H1 (cell line): ENCODE data around the gene CD248. TPM values are rescaled to one million over a fixed set of nuclear protein-coding genes. Genes with fewer than 3 reads are reported as not detected.

Source experiments
- CBX8 ChIP-seq: fragments of 300-800, 300-1000 bp; sonication (generic); IDR thresholded peaks from 2 replicates; pipeline ENCODE4 v1.7.1; 2016; ENCODE audit warnings: low read depth, low read length, borderline replicate concordance
- GABPA ChIP-seq: IDR thresholded peaks from 2 replicates; pipeline ENCODE4 v1.6.1; 2011; ENCODE audit warnings: mild to moderate bottlenecking, low read length, moderate library complexity, borderline replicate concordance; ENCODE audit not compliant: insufficient read depth
- HDAC6 ChIP-seq: IDR thresholded peaks from one replicate; pipeline ENCODE4 v1.7.1; 2012; ENCODE audit warnings: low read depth, mild to moderate bottlenecking, inconsistent platforms, low read length, moderate library complexity
- SP2 ChIP-seq: IDR thresholded peaks from 2 replicates; pipeline ENCODE4 v1.6.1; 2012; ENCODE audit warnings: mild to moderate bottlenecking, low read length, inconsistent platforms
- polyA plus RNA-seq, 7 experiments: library from polyadenylated mRNA; depleted of rRNA in 3 of 7; stranded (reverse) in 5 of 7; unstranded in 2 of 7; fragments of >200 nt in 5 of 7; fragments of 200-250 nt in 2 of 7; gene quantifications; 1 replicate in 5 of 7; 2 replicates in 1 of 7; 4 replicates in 1 of 7; pipeline versions ENCODE4 v1.2.1 to v1.2.3, GENCODE V29; 2011 to 2013; ENCODE audit warnings: missing spikeins in 2 of 7, mixed read lengths in 2 of 7
- total RNA-seq: library from RNA; stranded (reverse); fragmentation: NEBNext Ultra II Directional; extraction: Animal tissue kit (Norgen Biotek cat#: 25700); gene quantifications from 2 replicates; pipeline ENCODE4 v1.2.1, GENCODE V29; 2021

CD248 gene
- total and polyA plus RNA-seq, 2 of the 8 experiments (the other 6 are each of a cell fraction or from before 2014, with no cell fraction given) = 2.7 to 3.9 TPM

DNA sequence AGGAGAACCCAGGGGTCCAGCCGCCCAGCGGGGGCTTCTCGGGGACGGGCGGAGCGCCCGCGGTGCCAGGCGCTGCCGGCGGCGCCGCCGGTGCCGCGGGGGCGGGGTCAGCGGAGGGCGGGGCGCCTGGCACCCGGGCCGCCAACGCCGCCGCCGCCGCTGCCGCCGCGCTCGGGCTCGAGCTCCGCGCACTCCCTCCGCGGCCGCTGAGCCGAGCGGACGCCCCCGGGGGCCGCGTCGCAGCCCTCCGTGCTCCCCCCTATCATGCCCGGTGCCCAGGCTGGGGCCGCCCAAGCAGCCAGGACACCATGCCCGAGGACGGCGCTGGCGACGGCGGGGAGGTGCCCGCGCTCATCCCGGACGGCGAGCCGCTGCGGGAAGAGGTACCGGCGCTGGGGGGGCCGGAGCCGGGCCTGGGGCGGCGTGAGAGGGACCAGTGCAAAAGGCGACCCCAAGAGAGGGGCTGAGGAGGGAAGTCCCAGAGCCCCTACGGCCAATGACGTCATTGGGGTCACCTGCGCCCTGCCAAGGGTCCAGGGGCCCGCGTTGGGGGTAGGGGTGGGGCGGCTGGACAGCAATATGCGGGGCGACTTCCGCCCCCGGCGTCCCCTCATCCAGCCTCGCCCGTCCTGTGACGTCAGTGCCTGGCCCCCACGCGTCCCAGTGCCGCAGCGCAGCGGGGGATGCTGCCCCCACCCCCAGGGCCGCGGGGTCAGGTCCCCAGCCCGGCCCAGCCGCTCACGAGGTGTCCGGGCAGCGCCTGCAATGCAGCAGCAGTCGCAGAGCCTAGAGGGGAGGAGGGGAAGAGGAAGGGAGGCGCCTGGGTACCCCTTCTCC lies 24.9 kb downstream of the CD248 start, which contains the start of gene TMEM151A (continued):
- TF ChIP-seq HDAC6 = no peak
- no peak for TF ChIP-seq GABPA
- TF ChIP-seq SP2 = no peak
- TF ChIP-seq CBX8 = no peak
- TF ChIP-seq, all 59 proteins: peak for 4
